Vagina (tissue), 2 donors: ENCODE results near the gene NKX6-2.

ENCODE experiments used
- CTCF ChIP-seq, 3 experiments: fragments of 450-650 bp in 2 of 3; fragments of 200-600 bp in 1 of 3; sonication (generic) in 1 of 3; IDR thresholded peaks; one replicate each; pipeline ENCODE4 v1.5.1; 2017 to 2019; ENCODE audit warnings: antibody characterized with exemption in 3 of 3, mild to moderate bottlenecking in 2 of 3, moderate library complexity in 2 of 3
- POLR2A ChIP-seq, 2 donors: fragments of 450-650 bp; IDR thresholded peaks; one replicate each; pipeline ENCODE4 v1.6.1; 2017; ENCODE audit warnings: antibody characterized with exemption in 2 of 2, mild to moderate bottlenecking in 2 of 2, moderate library complexity in 2 of 2
- POLR2AphosphoS5 ChIP-seq, 2 donors: sonication (generic); formaldehyde crosslinking; IDR thresholded peaks; one replicate each; pipeline ENCODE4 v1.9.0; 2017; ENCODE audit warnings: antibody characterized with exemption in 2 of 2, mild to moderate bottlenecking in 2 of 2, low read depth in 1 of 2; ENCODE audit not compliant: insufficient read depth in 1 of 2

- TF ChIP-seq CTCF (IDR thresholded peaks at IDR 0.05) (no peak), POLR2A (IDR thresholded peaks at IDR 0.05) (no peak), POLR2AphosphoS5 (IDR thresholded peaks at IDR 0.05; ENCODE audit: insufficient read depth in 1 of 2, low read depth in 1 of 2) (no peak)
These were observed 48.4 kb upstream of the NKX6-2 start for GRCh38 chr10:132834311-132834761.
